IPS DF 19.7 (cell line): ENCODE data around the gene ST6GALNAC6.
"Not testable (repeated sequence)": the region's sequence is repeated elsewhere in the genome, so short reads cannot be mapped to it uniquely, and the experiment has no call there.

ENCODE experiments used
- DNase-seq: peaks from one replicate; pipeline ENCODE4 v3.0.0-alpha.2; 2013; ENCODE audit warnings: low read depth, low spot score

The ST6GALNAC6 gene

DNA sequence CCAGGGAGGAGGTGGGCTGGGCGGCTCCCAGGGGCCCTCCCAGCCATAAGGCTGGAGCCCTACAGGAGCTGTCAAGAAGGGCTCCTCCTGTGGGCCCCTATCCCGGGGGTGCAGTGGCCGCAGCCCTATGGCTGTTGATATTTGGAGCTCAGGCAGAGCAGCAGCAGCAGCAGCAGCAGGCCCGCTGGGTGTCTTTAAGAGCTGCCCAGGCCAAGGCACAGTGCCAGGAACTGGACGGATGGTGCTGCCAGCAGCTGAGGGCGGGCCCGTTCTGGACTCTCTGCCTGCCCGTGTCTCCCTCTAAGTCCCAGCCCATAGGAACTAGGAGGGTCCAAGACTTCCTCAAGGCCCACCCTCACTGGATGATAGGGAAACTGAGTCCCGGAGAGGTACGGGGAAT is 25.5 kb downstream of the ST6GALNAC6 start:
- DNase-seq, result no peak

DNA sequence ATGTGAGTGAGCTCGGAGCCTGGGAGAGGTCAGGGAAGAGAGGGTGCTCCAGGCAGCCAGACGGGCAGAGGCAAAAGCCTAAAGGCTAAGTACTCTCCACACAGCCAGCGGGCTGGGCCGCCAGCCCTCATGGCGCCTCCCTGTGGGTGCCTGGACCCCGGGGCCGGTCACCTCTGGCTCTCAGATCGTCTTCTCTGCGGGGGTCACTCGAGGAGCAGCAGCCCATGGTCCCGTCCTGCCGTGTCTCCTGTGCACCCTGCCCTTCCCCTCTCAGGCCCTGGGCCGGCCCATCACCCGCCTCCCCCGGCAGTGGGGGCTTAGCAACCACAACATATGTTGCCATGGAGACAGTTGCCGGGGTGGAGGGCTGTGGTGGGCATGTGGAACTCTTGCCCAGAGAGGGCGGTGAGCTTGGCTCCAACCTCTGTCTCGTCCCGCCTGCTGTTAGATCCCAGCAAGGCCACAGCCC is 26.1 kb downstream of the ST6GALNAC6 start:
- no peak for DNase-seq

DNA sequence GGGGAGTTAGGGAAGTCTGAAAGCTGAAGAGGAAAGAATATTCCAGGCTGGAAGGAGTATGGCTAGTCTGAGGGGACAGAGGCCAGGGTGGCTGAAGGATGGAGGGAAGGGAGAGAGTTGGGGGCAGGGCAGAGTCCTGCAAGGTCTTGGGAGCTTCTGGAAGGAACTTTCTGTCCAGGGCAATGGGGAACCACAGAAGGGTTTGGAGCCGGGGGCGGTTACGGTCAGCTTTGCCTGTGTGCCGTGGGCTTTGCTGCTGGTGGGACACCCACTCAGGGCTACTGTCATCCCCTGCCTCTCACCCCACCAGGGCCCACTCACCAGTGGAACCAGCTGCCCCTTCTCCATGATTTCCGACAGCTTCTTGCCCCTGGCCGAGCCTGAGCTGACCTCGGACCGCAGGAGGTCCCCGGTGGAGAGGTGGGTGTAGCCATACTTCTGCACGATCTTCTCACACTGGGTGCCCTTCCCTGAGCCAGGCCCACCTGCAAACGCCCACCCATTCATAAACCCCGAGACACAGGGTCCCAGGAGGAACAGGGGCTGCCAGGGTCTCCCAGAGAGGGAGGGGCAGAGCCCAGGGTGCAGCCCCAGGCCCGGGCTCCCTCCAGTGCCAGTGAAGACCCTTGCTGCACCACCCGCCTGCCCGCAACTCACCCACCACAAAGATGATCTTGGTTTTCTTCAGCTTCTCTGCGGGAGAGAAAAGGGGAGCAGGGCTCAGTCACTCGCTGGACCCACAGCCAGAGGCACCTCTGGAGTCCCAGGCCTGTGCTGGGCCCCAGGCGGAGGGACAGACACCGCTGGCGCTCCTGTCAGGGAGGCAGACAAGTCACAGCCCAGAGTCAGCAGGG is 26.8 kb downstream of the ST6GALNAC6 start:
- no peak for DNase-seq

DNA sequence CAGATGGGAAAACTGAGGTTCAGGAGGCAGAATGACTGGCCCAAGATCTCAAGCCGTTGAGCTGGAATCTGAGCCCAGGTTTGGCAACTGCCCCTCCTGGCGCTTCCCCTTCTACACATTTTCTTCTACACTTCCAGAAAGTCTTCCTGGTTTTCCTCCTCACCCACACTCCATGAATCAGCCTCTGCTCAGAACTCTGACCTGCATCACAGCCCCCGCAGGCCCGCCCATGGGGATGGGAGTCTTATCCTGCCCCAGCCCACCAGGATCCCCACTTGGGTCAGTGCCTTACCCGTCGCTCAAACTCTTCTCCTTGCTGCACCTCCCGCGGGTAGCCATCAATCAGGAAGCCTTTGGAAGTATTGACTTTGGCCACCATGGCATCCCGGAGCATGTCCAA is 27.9 kb downstream of the ST6GALNAC6 start:
- DNase-seq, result no peak

DNA sequence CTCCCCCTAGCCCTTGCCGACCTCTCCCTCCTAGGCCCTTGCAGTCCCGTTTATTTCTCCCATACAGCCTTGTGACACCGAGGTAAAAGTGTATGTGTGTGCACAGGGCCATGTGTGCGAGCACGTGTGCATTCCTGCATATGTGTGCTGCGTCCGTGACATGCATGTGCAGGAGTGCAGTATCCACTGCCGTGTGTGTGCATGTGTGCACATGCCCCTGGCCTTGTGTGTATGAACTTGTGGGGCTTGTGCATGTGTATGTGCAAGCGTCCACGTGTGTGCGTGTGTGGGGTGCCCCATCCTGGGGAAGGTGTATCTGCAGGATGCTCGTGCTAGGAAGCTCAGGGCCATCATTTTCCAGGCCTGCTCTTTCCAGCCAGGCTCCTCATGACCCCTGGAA is 28.5 kb downstream of the ST6GALNAC6 start:
- no peak for DNase-seq

DNA sequence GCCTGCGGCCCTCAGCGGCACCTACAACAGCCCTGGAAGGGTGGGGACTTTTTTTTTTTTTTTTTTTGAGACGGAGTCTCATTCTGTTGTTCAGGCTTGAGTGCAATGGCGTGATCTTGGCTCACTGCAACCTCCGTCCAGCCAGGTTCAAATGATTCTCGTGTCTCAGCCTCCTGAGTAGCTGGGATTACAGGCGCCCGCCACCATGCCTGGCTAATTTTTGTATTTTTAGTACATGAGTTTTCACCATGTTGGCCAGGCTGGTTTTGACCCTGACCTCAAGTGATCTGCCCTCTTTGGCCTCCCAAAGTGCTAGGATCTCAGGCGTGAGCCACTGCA is 29.3 kb downstream of the ST6GALNAC6 start:
- not testable (repeated sequence) for DNase-seq

- DNase-seq, result no peak
Measured at GRCh38 chr9:127869310-127870152, 29.9 kb downstream of the ST6GALNAC6 start.

DNA sequence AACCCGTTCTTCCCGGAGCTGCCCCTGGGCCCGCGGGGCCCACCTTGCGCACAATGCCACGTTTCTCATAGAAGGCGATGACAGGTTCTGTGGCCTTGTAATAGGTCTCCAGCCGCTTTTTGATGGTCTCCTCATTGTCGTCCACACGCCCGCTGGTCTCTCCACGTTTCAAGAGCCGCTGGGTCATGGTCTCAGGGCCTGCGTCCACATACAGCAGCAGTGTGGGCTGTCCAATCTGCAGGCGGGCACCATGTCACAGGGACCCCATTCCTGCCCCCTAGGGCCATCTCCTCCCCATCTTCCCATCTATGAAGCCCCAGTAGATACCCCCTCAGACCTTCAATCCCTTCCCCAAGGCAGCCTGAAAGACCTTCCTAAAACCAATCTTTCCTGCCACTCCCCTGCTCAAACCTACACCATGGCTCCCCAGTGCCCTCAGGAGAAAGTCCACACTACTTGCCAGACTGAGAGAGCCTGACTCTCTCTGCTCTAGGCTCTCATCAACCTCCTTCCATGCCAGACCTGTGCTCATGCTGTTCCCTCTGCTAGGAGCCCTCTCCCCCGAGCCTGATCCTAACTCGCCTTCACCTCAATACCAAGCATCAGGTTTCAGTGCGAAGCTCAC is 31.0 kb downstream of the ST6GALNAC6 start:
- no peak for DNase-seq

DNA sequence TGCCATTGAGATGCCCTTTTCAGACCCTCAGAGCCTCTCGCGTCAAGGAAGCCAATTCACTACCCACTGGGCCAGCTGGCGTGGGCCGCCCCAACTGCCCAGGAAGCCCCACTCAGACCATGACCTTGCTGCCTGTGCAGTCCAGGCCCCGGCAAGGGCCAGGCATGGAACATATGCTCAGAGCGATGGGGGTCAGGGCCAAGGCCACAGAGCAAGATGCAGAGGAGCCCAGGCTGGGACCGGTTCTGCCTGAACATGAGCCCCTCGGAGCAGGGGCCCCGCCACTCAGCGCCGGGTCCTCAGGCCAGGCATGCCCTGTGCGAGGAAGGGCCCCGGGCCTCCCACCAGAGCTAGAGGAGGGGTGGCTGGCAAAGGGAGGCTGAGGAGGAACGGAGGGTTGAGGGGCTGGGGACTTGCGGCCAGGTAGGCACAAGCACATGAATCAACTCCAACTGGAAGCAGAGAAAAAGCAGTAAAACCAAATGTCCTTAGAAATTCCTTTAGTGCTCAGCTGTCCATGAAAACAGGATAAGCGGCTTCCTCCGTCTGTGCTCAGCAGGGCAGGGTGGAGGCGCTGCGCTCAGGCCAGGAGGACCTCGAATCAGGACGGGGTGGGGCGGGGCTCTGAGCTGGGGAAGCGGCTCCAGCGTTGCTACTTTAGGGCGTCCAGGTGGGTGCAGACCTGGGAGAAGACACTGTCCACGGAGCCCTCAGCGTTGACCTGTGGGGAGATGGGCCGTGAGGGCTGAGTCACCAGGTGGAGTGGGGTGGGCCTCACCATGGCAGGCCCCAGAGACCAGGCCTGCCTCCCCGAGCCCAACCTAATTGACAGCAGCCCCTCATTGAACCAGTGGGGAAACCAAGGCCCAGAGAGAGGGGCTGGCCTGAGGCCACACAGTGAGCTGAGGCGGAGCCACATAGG is 31.8 kb downstream of the ST6GALNAC6 start:
- no peak for DNase-seq

GRCh38 chr9:127866535-127866934 is 32.9 kb downstream of the ST6GALNAC6 start:
- no peak for DNase-seq

DNA sequence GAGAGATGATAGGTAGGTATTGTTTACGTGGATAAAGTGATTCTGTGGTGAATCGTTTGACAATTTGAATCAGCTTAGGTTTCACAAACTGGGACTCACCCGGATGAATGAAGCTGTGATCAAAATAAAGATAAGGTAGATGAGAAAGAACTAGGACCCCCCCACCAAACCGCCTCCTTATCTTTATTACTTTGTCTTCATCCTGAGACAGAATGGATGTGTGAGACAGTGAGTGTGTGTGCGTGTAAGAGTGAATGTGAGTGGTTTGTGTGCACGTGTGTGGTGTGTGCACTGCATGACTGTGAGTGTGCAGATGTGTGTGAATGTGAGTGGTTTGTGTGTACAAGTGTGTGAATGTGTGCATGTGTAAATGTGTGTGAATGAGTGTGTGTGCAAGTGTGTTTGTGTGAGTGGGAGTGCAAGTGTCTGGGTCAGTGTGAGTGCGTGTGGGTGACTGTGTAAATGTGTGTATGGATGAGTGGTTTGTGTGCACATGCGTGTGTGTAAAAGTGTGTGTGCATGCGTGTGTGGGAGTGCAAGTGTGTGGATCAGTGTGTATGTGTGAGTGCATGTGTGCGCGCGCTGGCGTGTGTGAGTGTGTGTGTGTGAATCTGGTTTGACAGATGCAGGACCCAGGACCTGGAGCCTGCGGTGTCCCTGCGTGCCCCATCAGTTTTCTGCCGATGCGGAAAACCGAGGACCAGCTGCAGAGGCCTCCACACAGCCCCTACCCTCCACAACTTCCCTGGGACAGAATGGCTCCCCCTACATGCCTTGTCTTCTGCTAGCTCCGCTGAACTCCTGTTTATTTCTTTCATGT is 33.5 kb downstream of the ST6GALNAC6 start:
- no peak for DNase-seq

DNA sequence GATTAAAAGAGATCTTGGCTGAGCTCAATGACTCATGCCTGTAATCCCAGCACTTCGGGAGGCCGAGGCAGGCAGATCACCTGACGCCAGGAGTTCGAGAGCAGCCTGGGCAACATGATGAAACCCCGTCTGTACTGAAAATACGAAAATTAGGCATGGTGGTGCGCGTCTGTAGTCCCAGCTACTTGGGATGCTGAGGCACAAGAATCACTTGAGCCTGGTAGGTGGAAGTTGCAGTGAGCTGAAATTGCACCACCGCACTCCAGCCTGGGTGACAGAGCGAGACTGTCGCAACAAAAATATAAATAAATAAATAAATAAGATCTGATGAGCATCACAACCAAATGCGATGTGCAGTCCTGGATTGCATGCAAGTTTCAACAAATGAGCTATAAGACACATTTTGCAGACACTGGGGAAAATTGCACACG is 36.2 kb downstream of the ST6GALNAC6 start:
- no peak for DNase-seq

GRCh38 chr9:127862075-127863011 is 37.1 kb downstream of the ST6GALNAC6 start:
- DNase-seq, result no peak

GRCh38 chr9:127860779-127861178 is 38.6 kb downstream of the ST6GALNAC6 start:
- DNase-seq, result no peak

- no peak for DNase-seq
Measured at GRCh38 chr9:127860260-127860659, 39.1 kb downstream of the ST6GALNAC6 start.

- no peak for DNase-seq
Measured at GRCh38 chr9:127858041-127858512, 41.3 kb downstream of the ST6GALNAC6 start.

DNA sequence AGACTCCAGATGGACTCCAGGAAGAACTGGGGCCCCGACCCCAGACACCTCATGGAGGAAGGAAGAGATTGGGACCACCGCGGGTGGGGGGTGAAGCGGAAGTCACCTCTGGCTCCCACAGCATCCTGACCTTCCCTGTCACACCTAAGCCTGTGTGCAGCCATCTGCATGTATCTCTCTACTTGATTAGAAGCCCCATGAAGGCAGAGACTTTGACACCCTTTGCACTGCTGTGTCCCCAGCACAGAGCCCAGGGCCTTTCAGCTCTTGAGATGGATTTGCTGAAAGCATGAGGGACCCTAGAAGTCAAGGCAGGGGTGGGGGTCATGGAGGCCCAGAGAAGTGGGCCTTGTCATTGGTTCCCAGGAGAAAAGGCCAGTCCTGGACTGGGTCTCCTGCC is 42.1 kb downstream of the ST6GALNAC6 start:
- no peak for DNase-seq

- DNase-seq, result no peak
Measured at GRCh38 chr9:127856729-127857116, 42.7 kb downstream of the ST6GALNAC6 start.

GRCh38 chr9:127856094-127856728 is 43.2 kb downstream of the ST6GALNAC6 start:
- no peak for DNase-seq
